HG03442 (cell line): Measurements from ENCODE around the gene NOP53.
"Not testable (repeated sequence)": the region's sequence is repeated elsewhere in the genome, so short reads cannot be mapped to it uniquely, and the experiment has no call there.

Experiments used
- ATAC-seq: cut with Tn5 transposase; IDR thresholded peaks from one replicate; pipeline ENCODE4 v1.9.1; 2021; ENCODE audit warnings: mild to moderate bottlenecking, moderate library complexity; ENCODE audit not compliant: unreplicated experiment

Gene NOP53

GRCh38 chr19:47716270-47716937 is 28.9 kb upstream of the NOP53 start:
- ATAC-seq, result no peak

- ATAC-seq, result not testable (repeated sequence)
These were observed 26.8 kb upstream of the NOP53 start for GRCh38 chr19:47718415-47719046.

DNA sequence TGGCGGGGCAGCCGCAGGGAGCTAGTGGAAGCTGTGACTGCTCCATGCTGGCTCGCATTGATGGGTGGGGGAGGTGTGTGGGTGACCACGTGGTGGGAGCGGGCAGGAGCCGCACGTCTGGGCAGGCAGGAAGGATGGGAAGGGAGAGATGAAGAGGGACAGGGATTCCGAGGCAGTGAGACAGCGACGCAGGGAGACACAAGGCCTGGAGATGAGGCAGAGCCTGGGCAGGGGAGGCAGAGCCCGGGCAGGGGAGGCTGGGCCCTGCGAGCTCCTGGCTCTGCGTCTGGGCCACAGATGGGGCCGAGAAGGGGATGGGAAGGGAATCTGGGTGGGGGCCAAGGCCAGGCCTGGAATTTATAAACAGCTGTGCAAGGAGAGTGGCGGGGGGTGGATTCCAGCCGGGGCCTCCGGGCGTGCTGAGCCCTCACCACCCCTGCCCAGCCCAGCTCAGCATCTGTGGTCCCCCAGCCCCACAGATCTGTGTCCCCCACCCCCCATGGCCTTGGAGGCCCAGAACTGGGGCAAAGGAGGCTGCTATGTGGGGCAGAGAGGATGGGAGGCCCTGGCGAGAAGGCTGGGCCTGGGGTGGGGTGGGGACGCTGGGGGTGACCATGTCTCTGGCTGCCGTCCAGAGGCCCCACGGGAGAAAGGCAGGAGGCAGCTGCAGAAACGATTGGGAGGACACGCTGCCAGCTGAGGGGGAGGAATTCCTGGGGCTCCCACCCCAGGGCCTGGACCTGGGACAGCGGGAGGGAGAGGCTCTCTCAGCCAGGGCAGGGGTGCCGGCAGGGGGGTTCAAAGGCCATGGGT is 26.1 kb upstream of the NOP53 start:
- no peak for ATAC-seq

DNA sequence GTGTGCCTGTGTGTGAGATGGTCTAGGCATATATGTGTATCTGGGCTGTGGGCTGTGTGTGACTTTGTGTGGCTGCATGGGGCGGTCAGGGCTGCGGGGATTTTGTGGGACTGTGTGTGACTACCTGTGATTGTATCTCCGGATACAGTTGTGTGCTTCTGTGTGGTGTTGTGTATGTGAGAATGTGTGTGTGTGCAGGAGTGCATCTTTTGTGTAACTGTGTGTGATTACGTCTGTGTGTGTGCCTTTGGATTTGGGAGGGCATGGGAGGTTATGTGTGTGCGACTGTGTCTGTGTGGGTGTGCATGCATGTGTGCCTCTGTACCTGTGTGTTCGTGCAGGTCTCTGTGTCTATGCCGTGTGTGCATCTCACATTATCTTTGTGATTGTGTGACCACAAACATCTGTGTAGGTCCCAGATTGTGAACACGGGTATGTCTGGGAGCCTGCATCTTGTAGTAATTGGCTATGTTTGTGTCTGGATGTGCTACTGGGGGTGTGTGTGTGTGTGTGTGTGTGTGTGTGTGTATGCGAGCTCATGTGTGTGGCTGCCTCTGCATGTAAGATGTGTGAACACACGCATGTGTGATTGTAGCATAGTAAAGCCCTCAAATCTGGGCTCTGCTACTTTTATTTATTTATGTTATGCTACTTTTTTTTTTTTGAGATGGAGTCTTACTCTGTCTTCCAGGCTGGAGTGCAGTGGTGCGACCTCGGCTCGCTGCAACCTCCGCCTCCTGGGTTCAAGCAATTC is 24.5 kb upstream of the NOP53 start:
- no peak for ATAC-seq

GRCh38 chr19:47723581-47723940 is 21.8 kb upstream of the NOP53 start:
- no peak for ATAC-seq

DNA sequence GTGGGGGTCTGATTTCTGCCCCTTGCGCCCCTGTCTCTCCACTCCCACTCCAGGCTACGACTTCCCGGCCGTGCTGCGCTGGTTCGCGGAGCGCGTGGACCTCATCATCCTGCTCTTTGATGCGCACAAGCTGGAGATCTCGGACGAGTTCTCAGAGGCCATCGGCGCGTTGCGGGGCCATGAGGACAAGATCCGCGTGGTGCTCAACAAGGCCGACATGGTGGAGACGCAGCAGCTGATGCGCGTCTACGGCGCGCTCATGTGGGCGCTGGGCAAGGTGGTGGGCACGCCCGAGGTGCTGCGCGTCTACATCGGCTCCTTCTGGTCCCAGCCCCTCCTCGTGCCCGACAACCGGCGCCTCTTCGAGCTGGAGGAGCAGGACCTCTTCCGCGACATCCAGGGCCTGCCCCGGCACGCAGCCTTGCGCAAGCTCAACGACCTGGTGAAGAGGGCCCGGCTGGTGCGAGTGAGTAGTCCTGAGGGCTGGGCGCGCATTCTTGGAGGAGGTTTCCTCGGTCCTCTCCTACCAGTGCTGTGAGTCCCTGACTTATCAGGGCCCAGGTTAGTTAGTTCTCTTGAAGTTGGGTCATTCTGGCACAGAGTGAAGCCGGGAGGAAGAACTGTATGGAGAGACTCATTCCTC is 19.5 kb upstream of the NOP53 start:
- ATAC-seq, result no peak

DNA sequence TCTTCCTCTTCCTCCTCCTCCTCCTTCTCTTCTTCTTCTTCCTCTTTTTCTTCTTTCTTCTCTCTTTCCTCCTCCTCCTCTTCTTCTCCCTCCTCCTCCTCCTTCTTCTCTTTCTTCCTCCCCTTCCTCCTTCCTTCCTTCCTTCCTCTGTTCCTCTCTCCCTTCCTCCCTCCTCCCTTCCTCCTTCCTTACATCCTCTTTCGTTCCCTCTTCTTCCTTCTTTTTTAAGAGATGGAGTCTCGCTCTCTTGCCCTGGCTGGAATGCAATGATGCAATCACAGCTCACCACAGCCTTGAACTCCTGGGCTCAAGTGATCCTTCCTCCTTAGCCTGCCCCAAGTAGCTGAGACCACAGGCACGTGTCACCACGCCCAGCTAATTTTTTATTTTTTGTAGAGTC is 18.9 kb upstream of the NOP53 start:
- ATAC-seq, result no peak

GRCh38 chr19:47728295-47728694 is 17.1 kb upstream of the NOP53 start:
- ATAC-seq, result not testable (repeated sequence)

DNA sequence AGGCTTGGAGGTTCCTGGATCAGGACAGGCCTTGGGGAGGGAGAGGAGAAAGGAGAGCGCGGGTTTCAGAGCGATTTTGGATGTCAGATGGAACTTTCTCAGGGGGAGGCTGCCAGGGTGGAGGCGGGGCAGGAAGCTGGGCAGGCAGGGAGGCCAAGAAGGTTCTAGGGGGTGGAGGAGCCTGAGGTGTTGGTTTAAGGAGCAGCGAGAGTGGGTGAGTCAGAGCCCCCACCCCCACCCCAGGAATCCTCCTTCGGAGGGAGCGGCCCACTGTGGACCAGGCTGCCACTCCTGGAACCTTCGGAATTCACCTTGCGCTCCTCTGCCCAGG is 15.9 kb upstream of the NOP53 start:
- no peak for ATAC-seq

DNA sequence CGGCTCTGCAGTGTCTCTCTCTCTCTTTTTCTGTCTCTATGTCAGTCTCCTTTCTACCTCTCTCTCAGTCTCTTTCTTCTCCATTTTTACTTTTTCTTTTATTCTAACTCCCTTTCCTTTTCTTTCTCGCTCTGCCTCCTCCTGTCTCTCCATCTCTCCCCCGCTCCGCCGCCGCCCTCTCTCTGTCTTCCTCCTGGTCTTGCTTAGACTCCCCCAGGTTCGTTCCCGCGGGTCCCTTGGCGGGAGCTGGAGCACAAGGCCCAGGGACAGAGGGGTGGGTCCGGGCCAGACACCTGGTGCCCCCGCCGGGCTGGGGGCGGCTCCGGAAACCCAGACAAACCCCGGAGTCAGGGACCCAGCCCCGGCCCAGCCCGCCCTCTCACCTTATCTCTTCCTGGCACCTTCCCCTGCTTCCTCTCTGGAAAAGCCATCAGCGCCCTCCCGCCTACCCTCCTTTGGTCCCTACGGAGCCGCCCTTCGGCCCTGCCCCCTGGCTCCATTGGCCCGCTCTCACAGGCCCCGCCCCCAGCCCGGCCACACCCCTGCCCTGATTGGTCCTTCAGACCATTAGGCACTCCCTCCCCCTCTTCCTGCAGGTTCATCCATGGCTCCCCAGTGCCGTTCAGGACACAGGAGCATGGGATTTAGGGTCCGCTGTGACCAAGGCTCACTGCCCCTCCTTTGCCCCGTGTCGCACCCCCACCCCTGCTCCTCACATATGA is 15.4 kb upstream of the NOP53 start:
- no peak for ATAC-seq

GRCh38 chr19:47730521-47730889 is 14.8 kb upstream of the NOP53 start:
- ATAC-seq, result no peak

DNA sequence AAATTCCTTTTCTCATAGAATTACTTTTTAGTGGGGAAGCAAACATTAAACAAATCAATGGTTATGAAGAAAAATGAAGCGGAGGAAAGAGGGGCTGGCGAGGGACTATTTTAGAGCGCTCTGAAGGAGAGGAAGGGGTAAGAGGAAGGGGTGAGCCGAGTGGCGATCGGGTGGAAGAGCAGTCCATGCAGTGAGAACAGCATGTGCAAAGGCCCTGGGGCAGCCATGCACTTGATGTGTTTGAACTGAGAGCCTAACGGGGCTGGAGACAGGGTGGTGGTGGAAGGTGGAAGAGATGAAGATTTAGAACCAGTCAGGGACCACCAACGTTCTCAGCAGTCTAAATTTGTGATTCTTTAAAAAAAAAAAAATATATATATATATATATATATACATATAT is 14.4 kb upstream of the NOP53 start:
- no peak for ATAC-seq

DNA sequence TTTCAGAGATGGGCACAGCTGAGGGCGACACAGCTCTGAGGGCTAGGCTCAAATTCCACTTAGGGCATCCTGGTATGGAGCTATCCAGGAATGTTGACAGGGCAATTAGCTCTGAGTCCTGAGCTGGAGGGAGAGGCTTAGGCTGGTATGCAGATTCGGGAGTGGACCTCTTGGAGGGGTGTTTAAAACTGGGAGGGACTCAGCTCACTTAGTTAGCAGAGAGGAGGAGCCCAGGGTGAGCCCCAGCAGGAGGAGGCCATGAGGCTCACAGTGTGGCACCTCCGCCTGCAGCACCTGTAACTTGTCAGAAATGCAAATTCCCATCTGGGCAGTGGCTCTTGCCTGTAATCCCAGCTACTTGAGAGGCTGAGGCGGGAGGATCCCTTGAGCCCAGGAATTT is 10.2 kb upstream of the NOP53 start:
- ATAC-seq, result no peak

- ATAC-seq, result no peak
These were observed 4.4 kb upstream of the NOP53 start for GRCh38 chr19:47740866-47741519.

DNA sequence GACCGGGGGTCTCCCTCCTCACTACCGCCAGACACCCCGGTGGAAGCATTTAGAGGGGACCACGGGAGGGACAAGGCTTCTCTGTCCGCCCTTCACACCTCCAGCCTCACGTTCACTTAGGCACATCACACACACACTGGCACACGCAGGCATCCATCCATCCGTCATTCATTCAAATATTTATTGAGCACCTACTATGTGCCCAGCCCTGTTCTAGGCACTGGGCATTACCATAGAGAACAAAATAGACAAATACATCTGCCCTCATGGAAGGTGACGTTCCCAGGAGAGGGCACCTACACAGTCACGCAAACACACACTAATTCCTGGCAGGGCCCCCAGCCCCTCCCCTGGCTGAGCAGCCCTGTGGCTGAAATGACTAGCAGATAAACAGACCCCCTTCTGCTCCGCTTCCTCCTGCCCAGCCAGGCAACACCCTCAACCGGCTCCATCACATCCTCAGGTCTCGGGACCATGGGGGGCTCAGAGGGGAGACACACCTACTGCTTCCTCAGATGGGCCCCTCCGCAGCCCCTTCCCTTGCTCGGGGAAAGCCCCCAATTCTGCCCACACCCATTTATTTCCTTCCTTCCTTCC is 3.7 kb upstream of the NOP53 start:
- ATAC-seq, result no peak

- no peak for ATAC-seq
These were observed 2.7 kb upstream of the NOP53 start for GRCh38 chr19:47742634-47743033.

GRCh38 chr19:47746129-47746528 is 783 bp downstream of the NOP53 start:
- not testable (repeated sequence) for ATAC-seq

- no peak for ATAC-seq
These were observed 4.0 kb downstream of the NOP53 start for GRCh38 chr19:47749326-47749725.

- no peak for ATAC-seq
These were observed 5.4 kb downstream of the NOP53 start for GRCh38 chr19:47750752-47751151.
